ENCODE results near the gene HGF.

Gene HGF

GRCh38 chr7:81666209-81666608 lies 103.6 kb downstream of the HGF start:
- CTCF ChIA-PET, result no interaction called here
- no peak for TF ChIP-seq CTCF (conservative IDR thresholded peaks at IDR 0.05; ENCODE audit: low read depth)
- POLR2A ChIA-PET (ENCODE audit: low non-redundant PET), result no interaction called here

GRCh38 chr7:81665236-81665635 lies 104.6 kb downstream of the HGF start:
- H3K27ac ChIP-seq, result no peak overlapping the region
- POLR2A ChIA-PET (ENCODE audit: low non-redundant PET), result no interaction called here
- CTCF ChIA-PET, result interaction anchor here (0.6 kb wide), 1 partner anchor 37 kb away, joined by 3 read pairs; no protein-coding TSS in a partner anchor
- DNase-seq (ENCODE audit: low spot score), result no peak
- TF ChIP-seq CTCF (conservative IDR thresholded peaks at IDR 0.05; ENCODE audit: low read depth), result no peak

More at GRCh38 chr7:81666209-81666608, 103.6 kb downstream of the HGF start:
- no peak for DNase-seq (ENCODE audit: low spot score)
- H3K27ac ChIP-seq, result no peak overlapping the region

- no peak for DNase-seq (ENCODE audit: low spot score)
- no peak overlapping the region for H3K27ac ChIP-seq
- TF ChIP-seq CTCF (conservative IDR thresholded peaks at IDR 0.05; ENCODE audit: low read depth), result no peak
- POLR2A ChIA-PET (ENCODE audit: low non-redundant PET), result no interaction called here
- CTCF ChIA-PET, result no interaction called here
These were observed 105.5 kb downstream of the HGF start for GRCh38 chr7:81664304-81664703.

- ChIA-PET CTCF (interaction anchor here (0.6 to 0.7 kb wide), 2 partner anchors 48 to 579 kb away, joined by 3 read pairs; no protein-coding TSS in a partner anchor), POLR2A (ENCODE audit: low non-redundant PET) (no interaction called here)
- TF ChIP-seq CTCF (conservative IDR thresholded peaks at IDR 0.05; ENCODE audit: low read depth), result no peak
- DNase-seq (ENCODE audit: low spot score), result no peak
- H3K27ac ChIP-seq, result no peak overlapping the region
These were observed 107.3 kb downstream of the HGF start for GRCh38 chr7:81662531-81662930.

GRCh38 chr7:81659697-81660395 lies 110.0 kb downstream of the HGF start:
- H3K27ac ChIP-seq, result no peak overlapping the region
- no peak for DNase-seq (ENCODE audit: low spot score)
- ChIA-PET CTCF (interaction anchor here (0.6 to 0.7 kb wide), 3 partner anchors 12 to 736 kb away, joined by 3 to 5 read pairs (median 3); no protein-coding TSS in a partner anchor), POLR2A (ENCODE audit: low non-redundant PET) (no interaction called here)
- TF ChIP-seq CTCF (conservative IDR thresholded peaks at IDR 0.05; ENCODE audit: low read depth), result no peak

- no peak overlapping the region for H3K27ac ChIP-seq
- DNase-seq (ENCODE audit: low spot score), result no peak
- POLR2A ChIA-PET (ENCODE audit: low non-redundant PET), result no interaction called here
- TF ChIP-seq CTCF (conservative IDR thresholded peaks at IDR 0.05; ENCODE audit: low read depth), result no peak
- CTCF ChIA-PET, result no interaction called here
These were observed 112.3 kb downstream of the HGF start for GRCh38 chr7:81657551-81657950.

Data from RWPE1 (cell line).